ENCODE measurements around the gene PRRT1B.

Gene PRRT1B

DNA sequence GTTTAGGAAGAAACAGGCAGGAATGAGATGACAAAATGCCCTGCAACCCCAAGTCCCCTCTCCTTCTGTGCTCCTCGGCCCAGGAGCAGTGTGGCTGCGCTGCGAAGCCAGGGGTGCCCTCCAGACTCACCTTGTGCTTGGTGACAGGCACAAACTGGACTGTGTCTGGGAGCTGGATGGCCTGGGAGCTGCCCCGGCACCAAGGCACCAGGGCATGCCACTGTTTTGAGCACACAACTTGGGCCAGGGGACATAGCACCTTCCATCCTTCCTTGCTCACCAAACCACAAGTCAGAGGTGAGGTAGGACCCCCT, 51.1 kb downstream of the PRRT1B start:
- no peak for DNase-seq (ENCODE audit: low spot score)

DNA sequence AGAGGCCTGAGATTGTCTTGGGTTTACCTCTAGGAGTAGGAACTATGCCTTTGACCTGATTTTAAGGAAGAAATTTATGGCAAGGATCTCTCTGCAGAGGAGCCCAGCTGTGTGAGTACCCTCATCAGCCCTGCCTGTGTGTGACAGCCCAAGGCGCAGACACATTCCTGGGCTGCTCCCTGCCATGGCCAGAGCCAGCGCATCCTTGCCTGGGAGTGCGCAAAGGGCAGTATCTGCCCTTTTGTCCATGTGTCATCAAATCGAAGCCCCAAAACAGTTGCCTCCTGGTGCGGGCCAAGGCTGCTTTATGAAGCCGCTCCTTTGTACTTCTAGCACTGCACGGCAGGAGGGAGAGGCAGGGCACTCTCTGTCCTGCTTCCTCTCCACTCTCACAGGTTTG, 51.9 kb downstream of the PRRT1B start:
- no peak for DNase-seq (ENCODE audit: low spot score)

DNA sequence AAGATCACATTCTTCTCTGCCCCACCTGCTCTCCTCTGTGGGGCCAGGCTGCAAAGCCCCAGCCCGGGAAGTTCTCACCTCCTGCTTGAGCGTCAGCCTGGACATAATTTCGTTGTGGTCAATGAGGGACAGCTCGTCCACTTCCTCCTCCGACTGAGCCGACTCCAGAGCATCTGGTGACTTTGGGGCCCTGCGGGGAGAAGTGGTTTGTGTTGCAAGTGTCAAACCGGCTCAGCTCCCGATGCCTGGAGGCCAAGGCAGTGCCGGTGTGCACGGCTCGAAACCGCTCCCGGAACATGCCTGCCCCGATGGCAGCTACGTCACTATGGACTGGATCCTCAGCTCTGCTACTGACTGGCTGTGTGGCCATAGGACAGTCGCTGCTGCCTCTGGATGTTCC, 52.8 kb downstream of the PRRT1B start:
- no peak for DNase-seq (ENCODE audit: low spot score)

- DNase-seq (ENCODE audit: low spot score), result no peak
Measured at GRCh38 chr9:131601683-131602181, 56.4 kb downstream of the PRRT1B start.

- DNase-seq (ENCODE audit: low spot score), result no peak
Measured at GRCh38 chr9:131603199-131603598, 57.9 kb downstream of the PRRT1B start.

GRCh38 chr9:131603711-131604439, 58.6 kb downstream of the PRRT1B start:
- DNase-seq (ENCODE audit: low spot score), result no peak

- DNase-seq (ENCODE audit: low spot score), result no peak
Measured at GRCh38 chr9:131605770-131606590, 60.7 kb downstream of the PRRT1B start.

DNA sequence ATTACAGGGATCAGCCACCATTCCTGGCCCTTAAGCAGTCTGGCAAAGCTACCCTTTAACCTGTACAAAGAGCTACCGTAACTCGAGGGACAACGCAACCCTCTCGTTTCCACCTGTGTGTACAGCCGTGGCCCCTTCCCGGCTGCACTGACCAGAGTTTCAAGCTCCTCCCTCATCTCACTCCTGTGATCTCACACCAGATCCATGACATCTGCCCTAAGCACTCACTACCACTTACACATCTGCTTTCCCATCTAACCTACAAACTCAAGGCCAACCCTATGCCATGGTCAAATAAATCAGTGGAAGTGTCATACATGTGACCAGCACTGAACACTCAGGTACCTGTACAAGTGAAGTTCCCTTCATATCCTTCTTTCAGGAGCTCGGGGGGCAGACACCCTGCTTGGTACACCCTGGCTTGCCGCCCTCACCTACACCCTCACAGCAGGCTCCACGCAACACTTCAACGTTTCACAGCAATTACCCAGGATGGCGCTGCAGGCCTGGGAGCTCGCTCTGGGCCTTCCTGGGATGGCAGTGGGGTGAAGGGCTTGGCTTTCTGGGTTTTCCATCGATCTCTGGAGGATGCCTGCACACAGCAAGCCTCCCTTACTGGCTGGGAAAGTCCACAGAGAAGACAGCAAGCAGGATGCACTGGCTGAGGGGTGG, 61.7 kb downstream of the PRRT1B start:
- no peak for DNase-seq (ENCODE audit: low spot score)

GRCh38 chr9:131607591-131607990, 62.3 kb downstream of the PRRT1B start:
- DNase-seq (ENCODE audit: low spot score), result no peak

DNA sequence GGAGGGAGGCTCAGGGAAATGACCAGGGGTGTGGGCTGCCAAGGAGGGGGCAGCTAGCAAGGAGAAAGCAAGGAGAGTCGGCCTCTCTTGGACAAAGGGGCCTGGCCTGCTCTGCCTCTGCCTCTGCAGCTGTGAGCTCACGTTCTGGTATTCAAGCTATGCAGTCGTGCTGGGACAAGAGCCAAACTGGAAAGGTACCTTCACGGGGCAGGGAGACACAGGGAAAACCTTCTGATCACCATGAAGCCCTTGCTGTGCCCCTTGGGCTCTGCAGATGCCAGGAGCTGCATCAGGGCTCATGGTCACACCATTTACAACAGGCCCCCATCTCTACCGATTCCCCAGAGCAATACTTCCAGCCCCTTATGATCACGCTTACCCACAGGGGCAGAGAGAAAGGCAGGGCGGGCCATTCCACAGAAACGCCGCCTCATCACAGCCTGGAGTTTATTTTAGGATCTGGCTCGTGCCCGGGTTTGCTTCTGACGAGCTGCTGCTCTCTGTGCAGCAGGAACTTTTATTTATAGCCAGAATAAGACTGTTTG, 63.2 kb downstream of the PRRT1B start:
- no peak for DNase-seq (ENCODE audit: low spot score)

Measured in D341Med (cell line).